A673 (cell line): ENCODE results near the gene GH2. TPM values are rescaled to one million over a fixed set of nuclear protein-coding genes. Genes with fewer than 3 reads are reported as not detected.
"Not testable (repeated sequence)": the region's sequence is repeated elsewhere in the genome, so short reads cannot be mapped to it uniquely, and the experiment has no call there.

Experiments used
- BruUV-seq: library from RNA; stranded (reverse); fragments of 400-500 nt; replicated peaks from 2 replicates; lab custom pipeline; 2021; lab: Mats Ljungman, UMichigan
- CTCF ChIA-PET: fragments of 300-600 bp; sonication (Branson Sonifier 250); formaldehyde crosslinking; loops from one replicate; lab custom pipeline; 2022; ENCODE audit warnings: antibody characterized with exemption; lab: Charles Lee
- POLR2A ChIA-PET: fragments of 300-600 bp; sonication (Branson Sonifier 250); formaldehyde crosslinking; loops from one replicate; lab custom pipeline; 2022; ENCODE audit warnings: antibody characterized with exemption; ENCODE audit not compliant: low non-redundant PET; lab: Charles Lee
- DNase-seq: peaks from one replicate; pipeline ENCODE4 v3.0.0-alpha.2; 2015; ENCODE audit warnings: low spot score
- H3K27ac ChIP-seq: fragments of 200-600 bp; sonication (generic); 2 replicates; pipeline ENCODE4 v1.5.1; 2016; ENCODE audit warnings: mixed run types, low read depth, mild to moderate bottlenecking, mixed read lengths, antibody characterized with exemption, low read length; ENCODE audit not compliant: poor library complexity, severe bottlenecking
- H3K27me3 ChIP-seq: fragments of 200-600 bp; sonication (generic); replicated peaks from 2 replicates; pipeline ENCODE4 v1.6.1; 2017; ENCODE audit warnings: mixed run types, low read depth, mild to moderate bottlenecking, mixed read lengths, antibody characterized with exemption, low read length; ENCODE audit not compliant: insufficient read depth, poor library complexity
- H3K36me3 ChIP-seq: fragments of 200-600 bp; sonication (generic); 2 replicates; pipeline ENCODE4 v1.6.1; 2016; ENCODE audit warnings: mixed run types, mild to moderate bottlenecking, mixed read lengths, antibody characterized with exemption, low read length; ENCODE audit not compliant: insufficient read depth, poor library complexity, severe bottlenecking
- H3K4me1 ChIP-seq: fragments of 200-600 bp; sonication (generic); 2 replicates; pipeline ENCODE4 v1.6.1; 2017; ENCODE audit warnings: mixed run types, mild to moderate bottlenecking, mixed read lengths, antibody characterized with exemption, low read length; ENCODE audit not compliant: insufficient read depth, poor library complexity, severe bottlenecking
- H3K4me3 ChIP-seq: fragments of 200-600 bp; sonication (generic); 2 replicates; pipeline ENCODE4 v1.5.1; 2016; ENCODE audit warnings: low read depth, mixed run types, mild to moderate bottlenecking, mixed read lengths, low read length; ENCODE audit not compliant: poor library complexity, severe bottlenecking
- H3K9me3 ChIP-seq: fragments of 200-600 bp; sonication (generic); 2 replicates; pipeline ENCODE4 v1.6.1; 2016; ENCODE audit warnings: mixed run types, low read depth, mild to moderate bottlenecking, mixed read lengths, antibody characterized with exemption, low read length; ENCODE audit not compliant: poor library complexity, severe bottlenecking
- EZH2 ChIP-seq: fragments of 200-600 bp; sonication (generic); IDR thresholded peaks from 2 replicates; pipeline ENCODE4 v1.6.1; 2017; ENCODE audit warnings: borderline replicate concordance, low read depth, mild to moderate bottlenecking, mixed read lengths, antibody characterized with exemption, low read length; ENCODE audit not compliant: poor library complexity, severe bottlenecking
- intact Hi-C: fragments of 100-400 bp; cut with micrococcal nuclease; formaldehyde crosslinking; loops from one replicate; pipeline ENCODE4 v1.10.0; 2022; ENCODE audit not compliant: unreplicated experiment
- total RNA-seq: library from RNA; stranded (reverse); gene quantifications from 2 replicates; pipeline ENCODE4 v1.2.3, GENCODE V29; 2021
- TF ChIP-seq, protein P1 (sequence below): fragments of 300-800, 200-600 bp; sonication (generic); conservative IDR thresholded peaks from 2 replicates; pipeline ENCODE4 v1.5.1; 2017; ENCODE audit warnings: low read depth, mild to moderate bottlenecking, antibody characterized with exemption, low read length, moderate library complexity, mixed read lengths

Gene GH2
- total RNA-seq, 1 experiment from 2014 or later, result not detected

DNA sequence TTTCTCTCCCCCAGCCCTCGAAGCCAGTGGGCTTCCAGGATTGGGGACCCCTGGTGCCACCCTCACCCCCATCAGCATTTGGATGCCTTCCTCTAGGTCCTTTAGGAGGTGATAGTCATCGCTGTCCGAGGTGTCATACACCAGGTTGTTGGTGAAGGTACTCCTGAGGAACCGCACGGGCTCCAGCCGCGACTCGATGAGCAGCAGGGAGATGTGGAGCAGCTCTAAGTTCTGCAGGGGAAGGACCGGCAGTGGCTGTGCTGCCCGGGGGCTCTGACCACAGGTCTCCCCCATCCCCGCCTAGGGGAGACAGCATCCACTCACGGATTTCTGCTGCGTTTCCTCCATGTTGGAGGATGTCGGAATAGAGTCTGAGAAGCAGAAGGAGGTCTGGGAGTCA is 28.4 kb upstream of the GH2 start:
- intact Hi-C loops, result loop anchor here (10.0 kb wide), 1 partner anchor 375 kb away; no protein-coding TSS in a partner anchor
- DNase-seq, result no peak
- Histone ChIP-seq H3K4me1 (no peaks in the 10 kb centered on the region), H3K27ac (no peak overlapping the region), H3K4me3 (no peak overlapping the region), H3K27me3 (no peaks in the 10 kb centered on the region), H3K36me3 (no peaks in the 10 kb centered on the region), H3K9me3 (no peaks in the 10 kb centered on the region)
- CTCF ChIA-PET, result no interaction called here
- POLR2A ChIA-PET, result no interaction called here
- BruUV-seq, result no TSS peak
- TF ChIP-seq, protein P1, sequence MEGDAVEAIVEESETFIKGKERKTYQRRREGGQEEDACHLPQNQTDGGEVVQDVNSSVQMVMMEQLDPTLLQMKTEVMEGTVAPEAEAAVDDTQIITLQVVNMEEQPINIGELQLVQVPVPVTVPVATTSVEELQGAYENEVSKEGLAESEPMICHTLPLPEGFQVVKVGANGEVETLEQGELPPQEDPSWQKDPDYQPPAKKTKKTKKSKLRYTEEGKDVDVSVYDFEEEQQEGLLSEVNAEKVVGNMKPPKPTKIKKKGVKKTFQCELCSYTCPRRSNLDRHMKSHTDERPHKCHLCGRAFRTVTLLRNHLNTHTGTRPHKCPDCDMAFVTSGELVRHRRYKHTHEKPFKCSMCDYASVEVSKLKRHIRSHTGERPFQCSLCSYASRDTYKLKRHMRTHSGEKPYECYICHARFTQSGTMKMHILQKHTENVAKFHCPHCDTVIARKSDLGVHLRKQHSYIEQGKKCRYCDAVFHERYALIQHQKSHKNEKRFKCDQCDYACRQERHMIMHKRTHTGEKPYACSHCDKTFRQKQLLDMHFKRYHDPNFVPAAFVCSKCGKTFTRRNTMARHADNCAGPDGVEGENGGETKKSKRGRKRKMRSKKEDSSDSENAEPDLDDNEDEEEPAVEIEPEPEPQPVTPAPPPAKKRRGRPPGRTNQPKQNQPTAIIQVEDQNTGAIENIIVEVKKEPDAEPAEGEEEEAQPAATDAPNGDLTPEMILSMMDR, result no peak
- TF ChIP-seq EZH2, result no peak

DNA sequence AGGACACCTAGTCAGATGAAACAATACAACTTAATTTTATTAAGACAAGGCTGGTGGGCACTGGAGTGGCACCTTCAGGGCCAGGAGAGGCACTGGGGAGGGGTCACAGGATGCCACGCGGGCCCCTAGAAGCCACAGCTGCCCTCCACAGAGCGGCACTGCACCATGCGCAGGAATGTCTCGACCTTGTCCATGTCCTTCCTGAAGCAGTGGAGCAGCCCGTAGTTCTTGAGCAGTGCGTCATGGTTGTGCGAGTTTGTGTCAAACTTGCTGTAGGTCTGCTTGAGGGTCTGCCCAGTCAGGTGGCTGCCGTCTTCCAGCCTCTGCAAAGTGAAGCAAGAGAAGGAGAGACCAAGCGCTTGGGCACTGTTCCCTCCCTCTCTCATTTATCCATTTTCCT is 27.8 kb upstream of the GH2 start:
- intact Hi-C loops, H3K36me3 ChIP-seq, BruUV-seq, H3K9me3 ChIP-seq, H3K27ac ChIP-seq, H3K27me3 ChIP-seq, H3K4me3 ChIP-seq, CTCF ChIA-PET, POLR2A ChIA-PET, H3K4me1 ChIP-seq, DNase-seq: not testable (repeated sequence)

DNA sequence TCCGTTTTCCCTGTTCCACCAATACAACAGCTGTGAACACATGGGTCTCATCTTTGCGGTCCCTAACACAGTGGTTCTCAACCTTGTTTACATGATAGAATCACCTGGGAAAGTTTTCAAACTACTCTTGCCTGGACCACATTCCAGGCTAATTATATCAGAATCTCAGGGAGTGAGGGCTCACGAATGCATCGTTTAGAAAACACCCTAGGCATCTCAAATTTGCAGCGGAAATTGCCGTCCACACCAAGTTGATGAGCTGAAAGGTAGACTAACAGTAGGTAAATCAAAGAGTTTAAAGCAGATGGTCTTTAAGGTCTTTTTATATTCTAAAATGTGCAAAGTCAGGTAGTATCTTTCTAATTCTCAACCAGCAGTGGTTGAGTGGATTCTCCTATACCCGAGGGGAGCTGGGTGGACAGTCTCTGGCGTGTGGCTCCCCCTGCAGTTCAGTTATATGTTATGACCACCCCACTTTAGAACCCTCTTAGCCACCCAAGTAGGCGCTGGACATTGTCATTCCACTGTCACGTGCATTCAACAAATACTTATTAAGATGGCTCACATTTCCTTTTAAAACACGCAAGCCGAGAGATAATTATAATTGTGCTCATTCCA is 25.5 kb upstream of the GH2 start:
- H3K4me1 ChIP-seq, H3K36me3 ChIP-seq, H3K27ac ChIP-seq, BruUV-seq, H3K4me3 ChIP-seq, intact Hi-C loops, H3K9me3 ChIP-seq, H3K27me3 ChIP-seq: not testable (repeated sequence)
- peak; percentile 51 for DNase-seq
- TF ChIP-seq, protein P1, result peak; percentile 44
- ChIA-PET POLR2A (interaction anchor here (0.6 kb wide), 1 partner anchor 96 kb away, joined by 3 read pairs; no protein-coding TSS in a partner anchor), CTCF (interaction anchor here (0.6 kb wide), 1 partner anchor 392 kb away, joined by 7 read pairs; no protein-coding TSS in a partner anchor)

DNA sequence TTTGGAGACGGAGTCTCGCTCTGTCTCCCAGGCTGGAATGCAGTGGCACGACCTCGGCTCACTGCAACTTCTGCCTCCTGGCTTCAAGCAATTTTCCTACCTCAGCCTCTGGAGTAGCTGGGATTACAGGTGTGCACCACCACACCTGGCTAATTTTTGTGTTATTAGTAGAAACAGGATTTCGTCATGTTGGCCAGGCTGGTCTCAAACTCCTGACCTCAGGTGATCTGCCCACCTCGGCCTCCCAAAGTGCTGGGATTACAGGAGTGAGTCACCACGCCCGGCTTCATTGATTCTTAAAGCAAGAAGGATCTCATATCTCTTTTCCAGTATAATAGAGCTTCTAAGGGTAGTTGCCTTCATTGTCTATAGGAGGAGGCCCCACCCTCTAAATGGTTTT is 23.1 kb upstream of the GH2 start:
- CTCF ChIA-PET, BruUV-seq, H3K27me3 ChIP-seq, intact Hi-C loops, H3K4me3 ChIP-seq, H3K9me3 ChIP-seq, H3K36me3 ChIP-seq, DNase-seq, H3K27ac ChIP-seq, H3K4me1 ChIP-seq, POLR2A ChIA-PET: not testable (repeated sequence)
